ENCODE data around the gene SFI1.

DNA sequence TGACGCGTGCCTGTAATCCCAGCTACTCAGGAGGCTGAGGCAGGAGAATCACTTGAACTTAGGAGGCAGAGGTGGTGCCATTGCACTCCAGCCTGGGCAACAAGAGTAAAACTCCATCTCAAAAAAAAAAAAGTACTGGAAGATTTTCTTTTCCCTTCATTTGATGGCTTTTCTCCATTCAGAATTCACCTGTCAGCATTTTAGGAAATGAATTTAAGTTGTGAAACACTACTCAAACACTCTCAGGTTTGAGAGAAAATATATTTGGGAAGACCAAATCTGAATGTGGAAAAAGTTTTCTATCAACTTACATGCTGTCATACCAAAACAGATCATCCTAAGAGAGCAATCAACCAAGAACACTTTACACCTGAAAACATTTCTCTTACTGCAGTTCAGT is 9.4 kb upstream of the SFI1 start:
- TF ChIP-seq MAX (IDR thresholded peaks at IDR 0.05) (no peak), TCF12 (IDR thresholded peaks at IDR 0.05; ENCODE audit: low read depth) (no peak), EP300 (IDR thresholded peaks at IDR 0.05; ENCODE audit: borderline replicate concordance) (no peak), TAF1 (IDR thresholded peaks at IDR 0.05; ENCODE audit: low read depth) (no peak), RAD21 (IDR thresholded peaks at IDR 0.05; ENCODE audit: low read depth) (no peak), TEAD4 (IDR thresholded peaks at IDR 0.05) (no peak)
- TF ChIP-seq, protein P1, sequence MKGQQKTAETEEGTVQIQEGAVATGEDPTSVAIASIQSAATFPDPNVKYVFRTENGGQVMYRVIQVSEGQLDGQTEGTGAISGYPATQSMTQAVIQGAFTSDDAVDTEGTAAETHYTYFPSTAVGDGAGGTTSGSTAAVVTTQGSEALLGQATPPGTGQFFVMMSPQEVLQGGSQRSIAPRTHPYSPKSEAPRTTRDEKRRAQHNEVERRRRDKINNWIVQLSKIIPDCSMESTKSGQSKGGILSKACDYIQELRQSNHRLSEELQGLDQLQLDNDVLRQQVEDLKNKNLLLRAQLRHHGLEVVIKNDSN (IDR thresholded peaks at IDR 0.05) = no peak
